SIG-M5 treated with dmso at 0.1 percent for 504 hours (cell line): ENCODE results near the gene SPATA2L.

Experiments used
- DNase-seq: peaks from one replicate; lab custom pipeline; 2025; ENCODE audit not compliant: unreplicated experiment; lab: John Stamatoyannopoulos, UW

Gene SPATA2L

GRCh38 chr16:89658221-89658879 lies 43.2 kb downstream of the SPATA2L start:
- no peak for DNase-seq

DNA sequence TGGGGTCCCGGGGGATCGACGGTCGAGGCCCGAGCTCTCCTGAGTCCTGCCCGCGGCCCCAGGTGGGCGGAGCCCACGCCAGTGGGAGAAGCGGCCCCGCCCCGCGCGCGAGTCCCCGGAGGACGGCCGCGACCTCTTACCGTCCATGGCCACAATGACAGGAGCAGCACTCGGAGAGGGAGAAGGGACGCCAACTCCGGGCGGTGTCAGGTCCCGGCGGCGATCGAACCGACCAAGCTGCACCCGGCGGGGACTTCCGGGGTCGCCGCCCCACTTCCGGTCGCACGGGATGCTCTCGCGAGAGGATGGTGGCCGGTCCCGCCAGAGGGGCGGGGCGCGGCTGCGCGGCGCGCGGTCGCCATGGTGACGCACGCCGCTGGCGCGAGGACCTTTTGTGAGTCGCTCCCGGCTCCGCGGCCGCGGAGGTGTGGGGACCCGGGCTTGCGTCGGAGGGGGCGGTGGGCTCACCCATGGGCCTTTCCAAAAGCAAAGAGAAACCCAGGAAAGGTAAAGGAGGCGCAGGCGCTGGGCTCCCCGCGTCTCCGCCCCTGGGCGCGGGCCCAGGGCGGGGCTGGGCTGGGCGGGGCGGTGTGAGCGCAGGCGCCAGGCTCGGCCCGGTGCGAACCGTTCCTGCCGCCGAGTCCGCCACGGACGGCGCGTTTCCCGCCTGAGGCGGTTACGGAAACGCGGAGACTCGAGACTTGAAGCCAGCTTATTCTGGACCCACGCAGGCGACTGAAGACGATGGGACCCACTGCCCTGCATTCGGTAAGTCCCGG lies 43.9 kb downstream of the SPATA2L start, which contains the start of the genes CHMP1A and SPATA33:
Gene CHMP1A, minus strand, starts transcription at position 267 of the 779 bp plus-strand sequence. Its CDS starts 120 bp downstream, at position 147.
Gene SPATA33, plus strand, starts transcription at position 395 of the 779 bp plus-strand sequence. Its CDS starts 76 bp downstream, at position 471.
- DNase-seq, result peak; percentile 74

DNA sequence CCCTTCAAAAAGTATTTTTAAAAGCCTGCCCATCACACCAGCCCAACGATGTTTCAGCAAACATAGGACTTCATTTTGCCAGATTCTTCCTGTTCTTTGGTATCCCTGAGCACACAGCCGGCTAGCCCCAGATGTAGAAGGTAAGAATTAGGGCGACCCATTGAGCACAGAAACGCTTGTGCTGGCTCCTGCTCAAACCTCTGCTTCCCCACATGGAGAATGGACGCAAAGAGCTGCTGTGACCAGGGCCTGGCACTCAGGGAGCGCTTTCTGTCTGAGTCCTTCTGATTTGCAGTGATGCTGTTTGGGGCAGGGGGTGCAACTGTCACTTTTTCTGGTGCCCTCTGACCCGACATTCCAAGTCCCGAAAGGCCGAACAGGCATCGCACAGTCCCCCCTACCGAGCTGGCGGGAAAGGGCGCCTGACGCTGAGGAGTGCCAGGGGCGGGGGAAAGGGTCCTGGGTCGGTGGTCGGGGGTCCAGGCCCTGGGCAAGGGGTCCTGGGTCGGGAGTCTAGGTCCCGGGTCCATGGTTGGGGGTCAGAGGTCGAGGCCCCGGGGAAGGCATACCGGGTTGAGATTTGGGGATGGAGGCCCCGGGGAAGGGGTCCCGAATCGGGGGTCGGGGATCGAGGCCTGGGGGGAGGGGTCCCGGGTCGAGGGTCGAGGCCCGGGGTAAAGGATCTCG lies 44.9 kb downstream of the SPATA2L start:
- DNase-seq, result no peak

DNA sequence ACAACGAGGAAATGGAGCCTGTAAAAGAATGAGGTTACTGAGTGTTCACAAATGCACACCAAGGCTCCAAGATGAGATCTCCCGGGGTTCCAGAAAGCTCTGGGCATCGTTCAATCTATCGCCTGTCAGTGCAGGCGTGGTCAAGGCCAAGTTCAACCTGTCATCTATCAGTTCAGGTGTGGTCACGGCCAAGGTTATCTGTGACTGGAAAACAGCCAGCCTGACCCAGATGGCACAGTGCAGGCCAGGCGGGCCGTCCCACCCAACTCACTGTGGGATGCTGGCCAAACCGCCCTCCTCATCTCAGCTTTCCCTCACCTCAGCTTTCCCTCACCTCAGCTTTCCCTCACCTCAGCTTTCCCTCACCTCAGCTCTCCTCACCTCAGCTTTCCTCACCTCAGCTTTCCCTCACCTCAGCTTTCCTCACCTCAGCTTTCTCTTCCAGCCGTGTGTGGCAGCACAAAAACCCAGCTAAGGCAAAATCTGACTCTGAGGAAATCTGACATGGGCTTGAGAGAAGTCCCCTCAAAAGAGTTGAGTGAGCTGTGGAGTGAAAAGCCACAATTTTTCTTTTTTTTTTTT lies 46.4 kb downstream of the SPATA2L start:
- DNase-seq, result no peak

- DNase-seq, result no peak
These were observed 47.7 kb downstream of the SPATA2L start for GRCh38 chr16:89653656-89654295.

- no peak for DNase-seq
These were observed 49.9 kb downstream of the SPATA2L start for GRCh38 chr16:89651584-89651983.

DNA sequence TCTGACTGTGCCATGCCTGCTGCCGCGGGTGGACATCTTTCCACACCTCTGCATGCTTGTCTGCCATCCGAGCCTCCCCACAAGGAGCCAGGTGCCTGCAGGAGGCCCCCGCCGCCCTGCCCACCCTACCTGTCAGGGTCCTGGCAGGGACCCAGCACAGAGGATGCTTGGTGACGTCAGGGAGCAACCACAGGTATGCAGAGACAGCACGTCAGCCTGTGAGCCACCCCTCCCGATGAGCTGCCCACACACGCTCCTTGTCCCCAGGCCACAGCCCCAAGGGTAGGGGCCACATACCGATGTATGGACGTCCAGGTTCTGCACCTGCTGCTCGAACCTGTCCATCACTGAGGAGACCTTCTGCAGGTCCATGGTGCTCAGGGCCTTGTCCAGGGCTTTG lies 54.6 kb downstream of the SPATA2L start:
- DNase-seq, result no peak
